BE2C (cell line): ENCODE measurements around the gene MYO7A.

Source experiments
- DNase-seq: peaks from one replicate; pipeline ENCODE4 v3.0.0-alpha.2; 2020
- H3K27me3 ChIP-seq: fragments of 250-450 bp; sonication (Bioruptor Pico); 2 replicates; pipeline ENCODE4 v1.5.1; 2020; ENCODE audit warnings: mild to moderate bottlenecking
- H3K36me3 ChIP-seq: fragments of 250-450 bp; sonication (Bioruptor Pico); 2 replicates; pipeline ENCODE4 v1.5.1; 2020; ENCODE audit warnings: mild to moderate bottlenecking
- H3K4me1 ChIP-seq: fragments of 250-450 bp; sonication (Bioruptor Pico); 2 replicates; pipeline ENCODE4 v1.5.1; 2020
- H3K4me3 ChIP-seq: 2 replicates; pipeline ENCODE4 v1.5.1; 2011; ENCODE audit warnings: low read depth, low read length
- H3K9me3 ChIP-seq: fragments of 250-450 bp; sonication (Bioruptor Pico); 2 replicates; pipeline ENCODE4 v1.5.1; 2020
- CTCF ChIP-seq: IDR thresholded peaks from 2 replicates; pipeline ENCODE4 v1.5.1; 2012; ENCODE audit warnings: mild to moderate bottlenecking, low read depth, low read length

Gene MYO7A

DNA sequence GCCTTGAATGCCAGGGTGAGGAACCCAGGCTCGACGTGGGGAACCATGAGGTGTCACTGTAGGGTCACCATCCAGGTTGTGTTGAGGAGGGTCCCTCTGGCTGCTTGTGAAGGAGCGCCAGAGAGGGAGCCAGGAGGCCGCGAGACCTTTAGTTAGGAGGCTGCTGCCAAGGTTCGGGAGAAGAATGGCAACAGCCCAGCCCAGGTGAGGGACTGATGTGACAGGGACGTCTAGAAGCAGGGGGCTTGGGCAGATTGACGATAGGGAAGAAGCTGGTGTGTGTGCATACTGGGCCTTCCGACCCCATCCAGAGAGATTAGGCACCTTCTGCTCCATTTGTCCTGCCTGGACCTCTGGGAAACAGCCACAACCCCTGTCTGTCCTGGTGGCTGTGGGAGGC lies 49.0 kb downstream of the MYO7A start:
- H3K27me3 ChIP-seq = no peaks in the 10 kb centered on the region
- no peaks in the 10 kb centered on the region for H3K9me3 ChIP-seq
- DNase-seq = no peak
- no peaks in the 10 kb centered on the region for H3K36me3 ChIP-seq
- no peak for TF ChIP-seq CTCF
- H3K4me1 ChIP-seq = no peaks in the 10 kb centered on the region
- no peak overlapping the region for H3K4me3 ChIP-seq

DNA sequence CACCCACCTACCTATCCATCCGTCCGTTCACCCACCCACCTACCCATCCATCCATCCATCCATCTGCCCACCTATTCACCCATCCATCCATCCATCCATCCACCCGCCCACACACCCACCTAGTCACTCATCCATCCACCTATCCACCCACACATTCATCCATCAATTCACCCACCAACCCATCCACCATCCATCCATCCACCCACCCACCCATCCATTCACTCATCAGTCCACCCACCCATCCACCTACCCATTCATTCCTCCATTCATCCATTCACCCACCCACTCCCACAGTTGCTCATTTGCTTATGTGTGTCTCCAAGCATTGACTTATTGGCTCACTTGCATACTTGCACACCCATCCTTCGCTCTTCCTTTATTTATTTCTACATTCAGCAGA lies 50.1 kb downstream of the MYO7A start:
- no peak for TF ChIP-seq CTCF
- H3K27me3 ChIP-seq = no peaks in the 10 kb centered on the region
- no peak for DNase-seq
- no peaks in the 10 kb centered on the region for H3K9me3 ChIP-seq
- no peaks in the 10 kb centered on the region for H3K4me1 ChIP-seq
- no peak overlapping the region for H3K4me3 ChIP-seq
- no peaks in the 10 kb centered on the region for H3K36me3 ChIP-seq

GRCh38 chr11:77179048-77179447 lies 51.0 kb downstream of the MYO7A start:
- no peaks in the 10 kb centered on the region for H3K27me3 ChIP-seq
- no peaks in the 10 kb centered on the region for H3K9me3 ChIP-seq
- no peak for TF ChIP-seq CTCF
- H3K4me1 ChIP-seq = no peaks in the 10 kb centered on the region
- H3K4me3 ChIP-seq = no peak overlapping the region
- DNase-seq = no peak
- H3K36me3 ChIP-seq = no peaks in the 10 kb centered on the region

DNA sequence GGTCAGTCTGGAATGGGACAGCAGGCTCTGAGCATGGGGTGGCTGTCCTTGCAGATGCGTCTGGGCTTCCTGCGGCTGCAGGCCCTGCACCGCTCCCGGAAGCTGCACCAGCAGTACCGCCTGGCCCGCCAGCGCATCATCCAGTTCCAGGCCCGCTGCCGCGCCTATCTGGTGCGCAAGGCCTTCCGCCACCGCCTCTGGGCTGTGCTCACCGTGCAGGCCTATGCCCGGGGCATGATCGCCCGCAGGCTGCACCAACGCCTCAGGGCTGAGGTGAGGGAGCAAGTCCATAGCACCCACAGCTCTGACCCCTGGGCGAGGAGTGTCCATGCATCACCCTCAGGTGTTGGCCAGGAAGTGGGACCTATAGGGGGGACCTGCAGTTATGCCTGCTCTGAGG lies 51.6 kb downstream of the MYO7A start:
- no peak for DNase-seq
- H3K9me3 ChIP-seq = no peaks in the 10 kb centered on the region
- no peaks in the 10 kb centered on the region for H3K36me3 ChIP-seq
- H3K4me1 ChIP-seq = no peaks in the 10 kb centered on the region
- no peaks in the 10 kb centered on the region for H3K27me3 ChIP-seq
- no peak overlapping the region for H3K4me3 ChIP-seq
- TF ChIP-seq CTCF = no peak

- Histone ChIP-seq H3K4me3 (no peak overlapping the region), H3K4me1 (no peaks in the 10 kb centered on the region), H3K27me3 (no peaks in the 10 kb centered on the region), H3K36me3 (no peaks in the 10 kb centered on the region), H3K9me3 (no peaks in the 10 kb centered on the region)
- no peak for DNase-seq
- no peak for TF ChIP-seq CTCF
Measured at GRCh38 chr11:77180346-77180745, 52.3 kb downstream of the MYO7A start.

DNA sequence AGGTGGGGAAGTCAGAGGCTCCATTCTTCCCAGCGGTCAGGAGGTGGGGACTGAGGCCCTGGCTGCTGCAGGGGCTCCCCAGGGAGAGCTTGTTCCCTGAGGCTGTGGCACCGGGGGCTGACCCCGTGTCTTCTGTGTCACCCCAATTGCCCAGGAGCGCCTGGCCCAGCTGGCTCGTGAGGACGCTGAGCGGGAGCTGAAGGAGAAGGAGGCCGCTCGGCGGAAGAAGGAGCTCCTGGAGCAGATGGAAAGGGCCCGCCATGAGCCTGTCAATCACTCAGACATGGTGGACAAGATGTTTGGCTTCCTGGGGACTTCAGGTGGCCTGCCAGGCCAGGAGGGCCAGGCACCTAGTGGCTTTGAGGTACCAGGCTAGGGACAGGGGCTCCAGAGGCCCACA lies 53.2 kb downstream of the MYO7A start:
- no peak for TF ChIP-seq CTCF
- Histone ChIP-seq H3K9me3 (no peaks in the 10 kb centered on the region), H3K4me3 (no peak overlapping the region), H3K4me1 (no peaks in the 10 kb centered on the region), H3K36me3 (no peaks in the 10 kb centered on the region), H3K27me3 (no peaks in the 10 kb centered on the region)
- DNase-seq = no peak
